Skin of body (tissue), 2 donors: ENCODE data around the gene PCYT1A. TPM values are rescaled to one million over a fixed set of nuclear protein-coding genes. Genes with fewer than 3 reads are reported as not detected.
A peak's percentile ranks its signal among the peaks of the same experiment; 100 is the strongest.

Experiments
- DNase-seq: peaks from one replicate; lab custom pipeline; 2025; lab: John Stamatoyannopoulos, UW
- total RNA-seq: library from RNA; depleted of rRNA; stranded (reverse); fragments of >200 nt; gene quantifications from one replicate; pipeline ENCODE4 v1.2.3, GENCODE V29; 2014

The PCYT1A gene
- total RNA-seq, 1 donor from 2014 or later, result 42.2 TPM

- DNase-seq, result no peak
Measured at GRCh38 chr3:196238612-196239560, 48.6 kb downstream of the PCYT1A start.

DNA sequence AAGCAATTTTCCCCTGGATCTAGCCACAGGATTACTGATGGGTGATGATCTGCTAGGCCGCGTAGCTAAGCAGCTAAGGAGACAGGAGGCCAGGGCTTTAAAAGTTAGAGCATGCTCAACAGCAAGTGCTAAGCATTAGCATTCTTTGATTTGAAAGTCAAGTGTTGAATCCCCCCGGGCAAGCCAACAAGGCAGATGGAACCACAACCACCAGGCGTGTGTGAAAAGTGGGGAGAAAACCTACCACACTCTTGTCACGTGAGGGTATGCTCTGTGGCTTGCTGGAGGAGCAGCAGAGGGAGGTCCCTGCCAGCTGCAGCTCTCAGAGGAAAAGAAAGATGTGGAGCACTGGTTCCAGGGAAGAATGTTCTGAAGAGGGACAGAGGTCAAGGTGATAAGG, 50.3 kb downstream of the PCYT1A start:
- no peak for DNase-seq

GRCh38 chr3:196236223-196236622, 51.3 kb downstream of the PCYT1A start:
- DNase-seq, result no peak

DNA sequence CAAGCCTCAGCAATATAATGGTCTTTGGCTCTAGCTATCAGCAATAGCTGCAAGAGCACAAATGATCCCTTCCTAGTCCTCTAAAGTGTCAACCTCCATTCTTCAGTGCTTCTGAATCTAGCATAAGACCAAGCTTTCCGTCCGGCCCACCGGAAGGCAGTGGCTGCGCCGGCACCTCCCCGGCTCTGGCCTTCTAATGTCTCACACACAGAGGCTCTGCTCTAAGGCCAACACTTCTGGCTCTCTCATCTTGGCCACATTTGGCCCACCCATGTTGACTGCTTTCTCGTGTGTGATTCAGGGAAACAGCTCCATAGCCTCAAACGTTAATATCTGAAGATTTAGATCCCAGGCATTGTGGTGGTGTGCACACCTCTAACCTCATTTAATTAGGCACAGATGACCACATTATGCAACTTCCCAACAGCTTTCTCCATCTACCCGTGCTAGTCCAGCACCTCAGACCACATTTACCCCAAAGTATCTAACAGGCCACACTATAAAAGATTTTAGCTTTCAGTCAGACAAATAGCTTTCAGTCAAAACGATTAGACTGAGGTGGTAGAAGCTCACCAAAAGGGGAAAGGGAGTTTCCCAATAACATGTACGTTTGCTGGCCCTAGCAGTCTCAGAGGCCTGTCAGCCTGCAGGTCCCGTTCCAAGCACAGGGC, 51.9 kb downstream of the PCYT1A start:
- DNase-seq, result no peak

GRCh38 chr3:196232882-196233251, 54.7 kb downstream of the PCYT1A start:
- no peak for DNase-seq

- no peak for DNase-seq
Measured at GRCh38 chr3:196232154-196232881, 55.2 kb downstream of the PCYT1A start.

DNA sequence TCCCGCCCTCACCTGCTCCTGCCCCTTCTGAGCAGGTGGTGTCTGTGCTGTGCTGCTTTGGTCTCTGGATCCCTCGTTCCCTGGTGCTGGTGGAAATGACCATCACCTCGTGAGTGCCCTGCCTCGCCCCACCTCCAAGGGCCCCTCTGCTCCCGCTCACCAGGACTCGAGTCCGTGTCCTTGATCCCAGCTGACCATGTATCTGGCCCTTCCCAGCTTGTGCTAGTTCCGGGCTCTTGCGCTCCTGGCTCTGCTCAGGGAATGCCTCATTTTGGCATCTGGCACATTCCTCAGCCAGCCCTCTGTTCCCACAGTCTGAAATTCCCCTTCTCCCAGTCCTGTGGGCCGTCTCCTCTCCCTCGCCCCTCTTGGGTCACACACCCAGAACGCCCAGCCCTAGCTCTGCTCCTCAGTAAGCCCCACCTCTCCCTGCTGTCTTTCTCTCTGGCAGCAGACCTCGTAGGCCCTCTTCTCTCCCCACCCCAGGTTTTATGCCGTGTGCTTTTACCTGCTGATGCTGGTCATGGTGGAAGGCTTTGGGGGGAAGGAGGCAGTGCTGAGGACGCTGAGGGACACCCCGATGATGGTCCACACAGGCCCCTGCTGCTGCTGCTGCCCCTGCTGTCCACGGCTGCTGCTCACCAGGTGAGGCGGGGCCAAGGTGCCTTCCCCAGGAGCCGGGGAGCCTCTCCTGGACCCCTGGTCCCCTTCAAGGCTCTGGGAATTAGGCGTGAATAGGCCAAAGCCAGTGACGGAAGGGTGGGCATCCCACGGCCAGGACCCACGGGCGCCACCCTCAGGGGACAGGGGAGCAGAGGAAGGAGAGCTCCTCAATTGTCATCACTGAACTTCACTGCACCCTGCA, 59.7 kb downstream of the PCYT1A start:
- DNase-seq, result no peak

GRCh38 chr3:196227121-196227561, 60.4 kb downstream of the PCYT1A start:
- DNase-seq, result no peak

DNA sequence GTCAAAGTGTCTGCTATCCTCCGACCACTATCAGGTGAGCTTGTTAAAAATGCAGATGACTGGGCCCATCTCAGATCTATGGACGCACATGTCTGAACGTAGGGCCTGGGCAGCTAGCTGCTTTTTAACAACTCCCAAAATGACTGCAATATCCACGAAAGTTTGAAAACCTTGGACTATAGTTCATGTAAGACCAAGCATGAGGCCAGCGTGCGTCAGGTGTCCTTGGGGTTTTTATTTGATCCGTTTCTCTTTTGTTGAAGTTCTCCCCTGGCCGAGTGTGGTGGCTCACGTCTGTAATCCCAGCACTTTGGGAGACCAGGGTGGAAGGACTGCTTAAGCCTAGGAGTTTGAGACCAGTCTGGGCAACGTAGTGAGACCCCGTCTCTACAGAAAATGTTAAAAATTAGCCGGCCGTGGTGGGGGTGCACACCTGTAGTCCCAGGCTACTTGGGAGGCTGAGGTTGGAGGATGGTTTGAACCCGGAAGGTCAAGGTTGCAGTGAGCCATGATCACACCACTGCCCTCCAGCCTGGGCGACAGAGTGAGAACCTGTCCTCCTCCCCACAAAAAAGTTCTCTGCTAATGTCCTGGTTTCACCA, 61.7 kb downstream of the PCYT1A start:
- DNase-seq, result no peak

GRCh38 chr3:196225086-196225485, 62.4 kb downstream of the PCYT1A start:
- DNase-seq, result no peak

- DNase-seq, result no peak
Measured at GRCh38 chr3:196222876-196223595, 64.5 kb downstream of the PCYT1A start.

DNA sequence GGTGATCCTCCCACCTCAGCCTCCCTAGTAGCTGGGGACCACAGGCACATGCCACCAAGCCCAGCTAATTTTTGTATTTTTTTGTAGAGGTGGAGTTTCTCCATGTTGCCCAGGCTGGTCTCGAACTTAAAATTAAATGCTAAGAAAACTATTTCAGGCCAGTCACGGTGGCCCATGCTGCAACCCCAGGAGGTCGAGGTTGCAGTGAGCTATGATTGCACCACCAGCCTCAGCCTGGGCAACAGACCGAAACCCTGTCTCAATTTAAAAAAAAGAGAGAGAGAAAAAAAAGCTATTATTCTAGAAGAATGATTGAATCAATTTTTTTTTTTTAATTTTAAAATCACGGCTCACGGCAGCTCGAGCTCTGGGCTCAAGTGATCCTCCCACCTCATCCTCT, 66.5 kb downstream of the PCYT1A start:
- DNase-seq, result no peak

DNA sequence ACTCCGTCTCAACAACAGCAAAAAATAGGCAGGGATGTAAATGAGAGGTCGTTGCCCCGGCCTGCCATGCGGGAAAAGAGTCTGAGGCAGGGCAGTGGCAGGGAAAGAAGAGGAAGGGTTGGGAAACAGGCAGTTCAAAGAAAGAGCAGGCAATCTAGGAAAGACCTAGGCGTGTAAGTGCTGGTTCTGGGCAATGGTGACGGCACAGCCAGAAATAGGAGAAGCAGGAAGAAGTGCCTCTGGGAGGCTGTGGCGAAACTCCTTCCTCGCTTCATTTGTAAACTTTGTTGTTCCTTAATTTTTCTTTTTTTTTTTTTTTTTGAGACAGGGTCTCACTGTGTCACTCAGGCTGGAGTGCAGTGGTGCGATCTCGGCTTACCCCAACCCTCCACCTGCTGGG, 66.9 kb downstream of the PCYT1A start:
- no peak for DNase-seq

DNA sequence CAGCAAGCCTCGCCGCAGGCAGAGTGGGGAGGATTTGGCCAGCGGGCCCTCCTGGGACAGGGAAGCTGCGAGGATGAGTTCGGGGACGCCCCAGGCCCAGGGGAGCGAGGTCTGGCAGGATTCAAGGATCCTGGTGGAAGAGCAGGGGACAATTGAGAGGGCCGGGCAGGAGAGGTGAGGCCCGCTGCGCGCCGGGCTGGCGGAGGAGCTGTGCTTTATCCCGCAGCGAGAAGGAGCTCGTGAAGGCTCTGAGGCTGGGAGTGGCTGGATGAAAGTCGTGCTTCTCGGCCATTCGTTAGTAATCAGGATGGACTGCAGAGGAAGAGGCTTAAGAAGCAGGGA, 67.6 kb downstream of the PCYT1A start:
- no peak for DNase-seq

- peak; percentile 80 for DNase-seq
Measured at GRCh38 chr3:196219194-196219969, 68.1 kb downstream of the PCYT1A start.

DNA sequence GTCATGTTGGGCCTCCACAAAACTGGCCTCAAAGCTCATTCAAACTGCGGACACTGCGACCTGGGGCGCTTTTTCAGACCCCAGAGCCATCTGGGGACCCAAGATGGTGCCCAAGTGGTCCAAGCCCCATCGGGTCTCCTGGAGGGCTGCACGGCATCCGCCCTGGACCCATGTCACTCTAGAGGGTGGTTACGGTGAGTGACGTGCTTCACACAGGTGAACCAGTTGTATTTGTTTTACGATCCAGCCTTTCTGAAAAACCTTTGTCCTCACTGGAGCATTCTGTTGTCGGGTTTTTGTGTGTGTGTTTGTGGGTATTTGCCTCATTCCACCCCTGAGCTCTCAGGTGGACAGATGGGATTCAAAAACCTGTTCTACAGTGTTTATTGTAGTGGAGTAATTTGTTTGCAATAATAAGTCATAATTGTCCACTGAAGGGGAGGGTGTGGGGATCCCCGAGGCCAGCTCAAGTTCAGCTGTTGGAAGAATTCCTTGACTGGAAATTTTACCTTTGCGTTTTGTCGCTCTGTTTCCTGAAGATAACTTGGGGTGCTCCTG, 69.3 kb downstream of the PCYT1A start:
- DNase-seq, result no peak

GRCh38 chr3:196217307-196218154, 70.0 kb downstream of the PCYT1A start:
- no peak for DNase-seq

DNA sequence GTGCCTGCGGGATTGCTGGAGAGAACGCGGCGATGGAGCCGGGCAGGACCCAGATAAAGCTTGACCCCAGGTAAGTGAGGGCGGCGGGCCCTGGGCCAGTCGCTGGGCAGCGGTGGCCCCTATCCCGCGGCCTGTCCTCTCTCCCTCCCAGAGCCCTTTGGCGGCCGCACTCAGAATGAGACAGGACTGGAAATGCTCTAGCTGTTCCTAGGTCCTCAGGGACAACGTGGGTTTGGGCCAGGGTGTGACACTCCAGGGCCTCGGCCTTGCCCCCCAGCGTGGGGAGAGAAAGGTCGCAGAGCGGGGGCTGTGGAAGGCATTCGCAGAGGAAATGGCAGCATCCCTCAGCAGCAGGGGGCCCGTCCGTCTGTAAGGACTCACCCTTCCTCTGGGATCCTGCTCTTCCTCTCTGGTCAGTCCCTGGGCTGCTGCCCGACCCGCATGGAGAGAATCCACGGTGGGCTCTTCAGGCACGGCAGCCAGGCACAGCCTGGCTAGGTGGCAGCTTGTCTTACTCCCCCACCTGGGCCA, 70.8 kb downstream of the PCYT1A start:
- no peak for DNase-seq
